Measurements from ENCODE around the gene PGK1. TPM values are rescaled to one million over a fixed set of nuclear protein-coding genes. Genes with fewer than 3 reads are reported as not detected.

Gene PGK1
- total and polyA plus RNA-seq, 9 of the 15 experiments (the other 6 are each of a cell fraction or from before 2014, with no cell fraction given) = 199 to 1,378 (median 378) TPM

- TF ChIP-seq EP400 (IDR thresholded peaks at IDR 0.05) (peak; percentile 67), CHD4 (IDR thresholded peaks at IDR 0.05; ENCODE audit: insufficient read depth, insufficient replicate concordance, low read depth, low read length, poor library complexity, severe bottlenecking) (no peak), ETS1 (conservative IDR thresholded peaks at IDR 0.05; ENCODE audit: control insufficient read depth, low read depth, low read length) (peak; percentile 58; the same call in 1 of the 2 replicates), KAT7 (CRISPR knock-in tag; IDR thresholded peaks at IDR 0.05; ENCODE audit: borderline replicate concordance) (peak; percentile 76; the same call in 1 of the 2 replicates), NFYB (IDR thresholded peaks at IDR 0.05; ENCODE audit: extremely low read depth, insufficient read length) (peak; percentile 71), ATF7 (IDR thresholded peaks at IDR 0.05) (peak; percentile 80), BRD9 (IDR thresholded peaks at IDR 0.05; ENCODE audit: low read depth, partially characterized antibody) (no peak), SP1 (CRISPR knock-in tag; IDR thresholded peaks at IDR 0.05) (peak; percentile 80), TAF1 (IDR thresholded peaks at IDR 0.05; ENCODE audit: control insufficient read depth, extremely low read depth, insufficient read depth, low read length, severe bottlenecking) (peak; percentile 89), PRPF4 (IDR thresholded peaks at IDR 0.05; ENCODE audit: insufficient read depth, low read depth, low read length, poor library complexity, severe bottlenecking) (no peak), ZNF263 (CRISPR knock-in tag; IDR thresholded peaks at IDR 0.05; ENCODE audit: borderline replicate concordance) (no peak), TAL1 (IDR thresholded peaks at IDR 0.05) (no peak), GTF2F1 (IDR thresholded peaks at IDR 0.05; ENCODE audit: low read depth, low read length) (no peak), TRIM24 (IDR thresholded peaks at IDR 0.05) (peak in 1 of 2 experiments; percentile 91; a peak in 2 of 4 replicates), ZBTB9 (CRISPR knock-in tag; IDR thresholded peaks at IDR 0.05) (0 out of 2 replicates have a peak, but pooled peaks have one; percentile 14), GABPB1 (CRISPR knock-in tag; IDR thresholded peaks at IDR 0.05) (peak; percentile 91), ZZZ3 (IDR thresholded peaks at IDR 0.05) (no peak), NR2C2 (CRISPR knock-in tag; IDR thresholded peaks at IDR 0.05) (no peak), NR2C2 (tag; IDR thresholded peaks at IDR 0.05) (peak; percentile 69), CBX1 (IDR thresholded peaks at IDR 0.05; ENCODE audit: low read depth) (0 out of 2 replicates have a peak, but pooled peaks have one; percentile 17), ETV6 (IDR thresholded peaks at IDR 0.05; ENCODE audit: borderline replicate concordance in 1 of 2, low read depth in 2 of 2, low read length in 1 of 2) (peak; percentile 35 to 88; a peak in 2 of 4 replicates), ETV6 (CRISPR knock-in tag; IDR thresholded peaks at IDR 0.05; ENCODE audit: borderline replicate concordance) (no peak), ZEB2 (IDR thresholded peaks at IDR 0.05) (peak; percentile 42; the same call in 1 of the 2 replicates)
- TF ChIP-seq, protein P1, sequence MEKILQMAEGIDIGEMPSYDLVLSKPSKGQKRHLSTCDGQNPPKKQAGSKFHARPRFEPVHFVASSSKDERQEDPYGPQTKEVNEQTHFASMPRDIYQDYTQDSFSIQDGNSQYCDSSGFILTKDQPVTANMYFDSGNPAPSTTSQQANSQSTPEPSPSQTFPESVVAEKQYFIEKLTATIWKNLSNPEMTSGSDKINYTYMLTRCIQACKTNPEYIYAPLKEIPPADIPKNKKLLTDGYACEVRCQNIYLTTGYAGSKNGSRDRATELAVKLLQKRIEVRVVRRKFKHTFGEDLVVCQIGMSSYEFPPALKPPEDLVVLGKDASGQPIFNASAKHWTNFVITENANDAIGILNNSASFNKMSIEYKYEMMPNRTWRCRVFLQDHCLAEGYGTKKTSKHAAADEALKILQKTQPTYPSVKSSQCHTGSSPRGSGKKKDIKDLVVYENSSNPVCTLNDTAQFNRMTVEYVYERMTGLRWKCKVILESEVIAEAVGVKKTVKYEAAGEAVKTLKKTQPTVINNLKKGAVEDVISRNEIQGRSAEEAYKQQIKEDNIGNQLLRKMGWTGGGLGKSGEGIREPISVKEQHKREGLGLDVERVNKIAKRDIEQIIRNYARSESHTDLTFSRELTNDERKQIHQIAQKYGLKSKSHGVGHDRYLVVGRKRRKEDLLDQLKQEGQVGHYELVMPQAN (IDR thresholded peaks at IDR 0.05; ENCODE audit: borderline replicate concordance) = peak; percentile 66; the same call in 1 of the 2 replicates
Measured at GRCh38 chrX:78103623-78104446, at the start of gene PGK1 (continued).

Data from K562 (cell line).